HG02763 (cell line): Measurements from ENCODE around the gene RAB3IL1.
"Not testable (repeated sequence)": the region's sequence is repeated elsewhere in the genome, so short reads cannot be mapped to it uniquely, and the experiment has no call there.

Experiments
- ATAC-seq: cut with Tn5 transposase; IDR thresholded peaks from one replicate; pipeline ENCODE4 v1.9.1; 2021; ENCODE audit warnings: mild to moderate bottlenecking, moderate library complexity; ENCODE audit not compliant: unreplicated experiment

RAB3IL1 gene

GRCh38 chr11:61887839-61888494 is 29.4 kb downstream of the RAB3IL1 start:
- no peak for ATAC-seq

- ATAC-seq, result no peak
Observed at GRCh38 chr11:61886643-61887042, 30.7 kb downstream of the RAB3IL1 start.

- no peak for ATAC-seq
Observed at GRCh38 chr11:61885784-61886580, 31.4 kb downstream of the RAB3IL1 start.

GRCh38 chr11:61885166-61885778 is 32.1 kb downstream of the RAB3IL1 start:
- ATAC-seq, result no peak

GRCh38 chr11:61883947-61884346 is 33.4 kb downstream of the RAB3IL1 start:
- ATAC-seq, result no peak

- no peak for ATAC-seq
Observed at GRCh38 chr11:61883327-61883726, 34.0 kb downstream of the RAB3IL1 start.

GRCh38 chr11:61882879-61883278 is 34.5 kb downstream of the RAB3IL1 start:
- ATAC-seq, result no peak

GRCh38 chr11:61882267-61882666 is 35.1 kb downstream of the RAB3IL1 start:
- not testable (repeated sequence) for ATAC-seq

GRCh38 chr11:61881397-61881796 is 36.0 kb downstream of the RAB3IL1 start:
- ATAC-seq, result no peak

- ATAC-seq, result no peak
Observed at GRCh38 chr11:61880454-61880853, 36.9 kb downstream of the RAB3IL1 start.

GRCh38 chr11:61880031-61880430 is 37.3 kb downstream of the RAB3IL1 start:
- ATAC-seq, result no peak

- ATAC-seq, result no peak
Observed at GRCh38 chr11:61879152-61879551, 38.2 kb downstream of the RAB3IL1 start.

GRCh38 chr11:61875698-61876097 is 41.7 kb downstream of the RAB3IL1 start:
- ATAC-seq, result no peak

- no peak for ATAC-seq
Observed at GRCh38 chr11:61874853-61875252, 42.5 kb downstream of the RAB3IL1 start.

- ATAC-seq, result no peak
Observed at GRCh38 chr11:61874377-61874809, 43.0 kb downstream of the RAB3IL1 start.

- no peak for ATAC-seq
Observed at GRCh38 chr11:61873588-61874376, 43.6 kb downstream of the RAB3IL1 start.

GRCh38 chr11:61872935-61873565 is 44.3 kb downstream of the RAB3IL1 start:
- no peak for ATAC-seq

GRCh38 chr11:61871158-61871597 is 46.2 kb downstream of the RAB3IL1 start:
- no peak for ATAC-seq

- ATAC-seq, result no peak
Observed at GRCh38 chr11:61870541-61871031, 46.8 kb downstream of the RAB3IL1 start.

- ATAC-seq, result no peak
Observed at GRCh38 chr11:61869708-61870451, 47.5 kb downstream of the RAB3IL1 start.
